NCI-H2029 (cell line): ENCODE measurements around the gene CBFA2T3.
"Not testable (repeated sequence)": the region's sequence is repeated elsewhere in the genome, so short reads cannot be mapped to it uniquely, and the experiment has no call there.

ENCODE experiments used
- DNase-seq: peaks from one replicate; lab custom pipeline; 2025; lab: John Stamatoyannopoulos, UW

The CBFA2T3 gene

DNA sequence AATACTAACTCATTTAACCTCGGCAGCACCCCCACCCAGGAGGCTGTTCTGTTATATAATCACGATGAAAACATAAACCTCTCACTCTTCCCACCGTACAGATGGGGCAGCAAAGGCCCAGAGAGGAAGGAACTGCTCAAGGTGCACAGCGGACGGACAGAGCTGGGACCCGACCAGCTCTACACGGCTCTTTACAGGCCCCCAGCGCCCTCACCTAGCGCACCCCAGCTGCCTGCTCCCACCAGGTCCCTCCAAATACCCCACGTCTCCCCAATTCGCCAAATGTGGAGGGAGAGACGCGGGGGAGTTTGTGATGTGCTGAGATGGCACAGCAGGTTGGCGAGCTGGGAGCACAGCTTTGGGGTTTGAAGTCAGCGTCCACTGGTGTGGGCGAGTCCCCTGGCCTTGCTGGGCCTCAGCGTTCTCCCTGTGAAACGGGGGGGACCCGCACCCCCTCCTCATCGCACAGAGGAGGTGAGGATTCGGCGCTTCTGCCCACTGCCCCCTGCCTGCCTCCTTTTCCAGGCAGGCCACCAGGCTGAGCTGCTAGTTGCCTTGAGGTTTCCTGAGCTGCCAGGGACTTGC lies 54.1 kb downstream of the CBFA2T3 start:
- no peak for DNase-seq

DNA sequence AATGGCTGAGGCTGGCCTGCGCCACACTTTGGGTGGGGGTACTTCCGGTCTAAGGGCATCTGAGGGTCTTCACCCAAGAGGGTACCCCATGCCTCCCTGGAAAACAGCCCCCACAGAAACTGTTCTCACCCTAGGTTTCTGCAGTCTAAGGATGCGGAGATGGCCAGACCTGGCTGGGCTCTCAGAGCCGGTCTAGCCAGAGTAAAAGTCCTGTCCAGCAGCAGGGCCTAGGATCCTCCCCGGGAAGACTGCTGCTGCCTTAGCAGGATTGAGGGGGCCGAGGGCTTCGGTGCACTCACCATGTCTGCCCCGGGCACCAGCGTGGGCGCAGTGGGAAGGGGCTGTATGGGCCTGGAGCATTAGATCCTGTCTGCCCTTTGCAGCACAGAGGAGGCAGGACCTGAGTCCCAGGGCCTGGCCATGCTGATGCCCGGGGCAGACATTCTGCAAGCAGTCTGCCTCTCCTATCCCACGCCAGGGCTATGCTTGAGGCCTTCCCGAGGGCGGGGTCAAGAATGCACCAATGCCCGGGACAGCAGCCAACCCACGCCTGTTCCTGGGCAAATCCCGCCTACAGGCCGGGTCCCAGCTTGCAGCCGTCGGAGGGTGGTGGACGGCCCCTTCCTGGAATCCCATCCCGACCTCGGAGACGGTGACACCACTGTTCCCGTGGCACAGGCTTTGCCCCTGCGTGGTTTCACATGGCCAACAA lies 54.7 kb downstream of the CBFA2T3 start:
- DNase-seq, result no peak

- DNase-seq, result no peak
These were observed 55.4 kb downstream of the CBFA2T3 start for GRCh38 chr16:88921591-88921990.

- no peak for DNase-seq
These were observed 56.1 kb downstream of the CBFA2T3 start for GRCh38 chr16:88920618-88921590.

DNA sequence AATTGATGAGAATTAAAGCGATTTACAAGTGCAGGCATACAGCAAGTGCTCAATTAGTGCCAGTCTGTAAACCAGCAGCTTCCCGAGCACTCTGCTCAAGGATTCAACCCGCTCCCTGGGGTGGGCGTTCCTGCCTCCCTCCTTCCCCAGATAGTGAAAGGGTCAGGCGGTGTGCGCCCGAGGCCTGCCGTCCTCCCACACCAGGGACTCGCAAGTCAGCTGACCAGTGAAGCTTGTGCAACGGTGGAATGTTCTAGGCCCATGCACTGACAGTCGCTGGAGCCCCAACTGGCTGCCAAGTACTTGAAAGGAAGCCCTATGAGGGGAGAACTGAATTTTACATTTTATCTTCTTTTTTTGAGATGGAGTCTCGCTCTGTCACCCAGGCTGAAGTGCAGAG lies 57.1 kb downstream of the CBFA2T3 start:
- no peak for DNase-seq

- not testable (repeated sequence) for DNase-seq
These were observed 58.1 kb downstream of the CBFA2T3 start for GRCh38 chr16:88918896-88919295.

- no peak for DNase-seq
These were observed 58.9 kb downstream of the CBFA2T3 start for GRCh38 chr16:88917915-88918627.

GRCh38 chr16:88917146-88917914 lies 59.7 kb downstream of the CBFA2T3 start:
- DNase-seq, result no peak

DNA sequence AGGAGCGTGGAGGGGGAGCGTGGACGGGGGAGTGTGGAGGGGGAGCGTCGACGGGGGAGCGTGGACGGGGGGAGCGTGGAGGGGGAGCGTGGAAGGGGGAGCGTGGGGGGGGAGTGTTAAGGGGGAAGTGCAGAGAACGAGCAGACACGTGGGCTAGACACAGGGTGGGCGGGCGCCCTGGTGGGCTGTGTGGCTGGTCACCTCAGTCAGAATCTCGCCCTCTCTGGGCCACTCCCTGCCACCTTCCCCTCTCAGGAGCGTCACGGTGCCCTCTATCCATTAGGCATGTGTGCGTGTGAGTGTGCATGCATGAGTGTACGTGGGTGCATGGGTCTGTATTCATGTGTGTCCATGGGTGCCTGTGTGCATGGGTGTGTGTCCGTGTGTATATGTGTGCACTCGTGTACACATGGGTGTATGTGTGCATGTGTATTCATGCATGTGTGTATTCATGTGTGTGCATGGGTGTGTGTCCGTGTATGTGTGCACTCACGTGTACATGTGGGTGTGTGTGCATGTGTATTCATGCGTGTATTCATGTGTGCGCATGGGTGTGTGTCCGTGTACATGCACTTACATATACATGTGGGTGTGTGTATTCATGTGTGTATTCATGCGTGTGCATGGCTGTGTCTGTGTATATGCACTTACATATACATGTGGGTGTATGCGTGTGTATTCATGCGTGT lies 61.2 kb downstream of the CBFA2T3 start:
- DNase-seq, result no peak

- no peak for DNase-seq
These were observed 62.1 kb downstream of the CBFA2T3 start for GRCh38 chr16:88914750-88915368.

DNA sequence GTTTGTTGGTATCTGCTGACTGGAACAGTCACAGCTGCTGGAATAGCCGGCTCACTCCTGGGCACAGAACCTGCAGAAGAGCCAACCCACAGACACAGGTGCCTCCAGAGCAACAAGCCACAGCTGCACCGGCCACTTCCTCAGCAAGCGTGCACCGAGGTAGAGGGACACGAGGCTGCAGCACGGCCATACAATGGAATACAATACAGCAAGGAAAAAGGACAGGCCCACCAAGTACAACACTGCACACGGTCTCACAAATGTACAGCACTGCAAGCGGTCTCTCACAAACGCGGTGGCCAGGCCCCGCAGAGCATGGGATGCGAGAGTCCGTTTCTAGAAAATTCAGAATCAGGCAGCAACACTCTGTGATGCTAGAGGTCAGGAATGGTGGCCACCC lies 63.1 kb downstream of the CBFA2T3 start:
- no peak for DNase-seq

- no peak for DNase-seq
These were observed 63.9 kb downstream of the CBFA2T3 start for GRCh38 chr16:88913001-88913612.

- no peak for DNase-seq
These were observed 64.5 kb downstream of the CBFA2T3 start for GRCh38 chr16:88912556-88912955.

DNA sequence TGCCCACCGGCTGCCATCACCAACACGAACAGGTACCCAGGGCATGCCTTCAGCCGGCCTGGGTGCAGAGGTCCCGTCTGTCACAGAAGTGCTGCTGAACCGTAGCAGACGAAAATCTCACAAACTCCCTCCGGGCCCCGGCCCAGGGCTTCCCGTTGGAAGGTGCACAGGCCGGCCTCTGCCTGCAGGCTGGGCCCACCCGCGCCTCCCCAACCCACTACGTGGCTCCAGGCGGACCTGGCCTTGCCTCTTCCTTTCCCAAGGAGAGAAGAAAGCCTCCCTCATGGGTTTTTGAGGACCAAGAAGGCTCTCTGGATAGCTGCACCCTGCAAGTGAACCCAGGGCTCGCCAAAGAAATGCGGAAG lies 65.1 kb downstream of the CBFA2T3 start:
- no peak for DNase-seq

- no peak for DNase-seq
These were observed 65.7 kb downstream of the CBFA2T3 start for GRCh38 chr16:88911136-88911945.

DNA sequence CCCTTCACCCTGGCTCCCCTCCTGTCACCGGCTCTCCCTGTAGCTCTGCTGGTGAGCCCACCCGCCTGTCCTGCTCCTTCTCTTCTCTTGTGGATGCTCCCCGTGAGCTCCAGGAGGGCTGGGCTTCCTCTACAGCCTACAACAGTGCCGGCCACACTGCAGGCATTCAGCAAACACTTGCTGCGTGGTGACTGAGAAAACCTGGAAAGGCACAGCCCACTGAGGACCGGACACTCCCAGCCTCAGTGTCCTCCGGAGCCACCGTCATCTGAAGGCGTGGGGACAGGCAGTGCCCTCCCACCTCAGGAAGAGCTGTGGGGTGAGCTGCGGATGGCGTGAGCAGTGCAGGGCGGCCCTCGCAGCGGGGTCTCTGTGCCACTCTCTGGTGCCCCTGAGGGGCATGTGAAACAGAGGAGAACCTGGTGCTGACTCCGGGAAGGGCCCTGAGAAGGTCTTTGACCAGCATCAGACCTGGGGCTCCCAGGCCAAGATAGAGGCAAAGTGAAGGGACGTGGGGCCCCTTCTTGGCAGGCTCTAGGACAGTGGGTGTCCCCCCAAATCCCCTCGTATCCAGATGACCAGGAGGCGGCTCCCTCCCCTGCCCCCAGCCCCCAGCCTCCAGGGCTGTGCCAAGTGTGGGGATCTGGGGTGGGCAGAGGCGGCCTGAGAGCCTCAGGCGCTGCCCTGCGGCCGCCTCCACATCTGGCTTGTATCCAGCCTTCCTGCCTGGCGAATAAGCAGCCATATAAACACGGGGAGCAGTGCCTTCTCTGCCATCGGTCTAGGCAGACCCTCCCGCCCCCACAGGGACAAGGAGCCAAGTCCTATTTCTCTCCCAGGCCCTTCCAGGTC lies 66.5 kb downstream of the CBFA2T3 start:
- no peak for DNase-seq

GRCh38 chr16:88909431-88910210 lies 67.4 kb downstream of the CBFA2T3 start:
- DNase-seq, result no peak
